GM12891 (cell line): ENCODE data around the gene CRCP.
"Not testable (repeated sequence)": the region's sequence is repeated elsewhere in the genome, so short reads cannot be mapped to it uniquely, and the experiment has no call there.

ENCODE experiments used
- SPI1 ChIP-seq: IDR thresholded peaks from 2 replicates; pipeline ENCODE4 v1.6.1; 2011; ENCODE audit warnings: low read depth, low read length, control low read depth
- TAF1 ChIP-seq: IDR thresholded peaks from 2 replicates; pipeline ENCODE4 v1.6.1; 2011; ENCODE audit warnings: low read depth, low read length, control low read depth

DNA sequence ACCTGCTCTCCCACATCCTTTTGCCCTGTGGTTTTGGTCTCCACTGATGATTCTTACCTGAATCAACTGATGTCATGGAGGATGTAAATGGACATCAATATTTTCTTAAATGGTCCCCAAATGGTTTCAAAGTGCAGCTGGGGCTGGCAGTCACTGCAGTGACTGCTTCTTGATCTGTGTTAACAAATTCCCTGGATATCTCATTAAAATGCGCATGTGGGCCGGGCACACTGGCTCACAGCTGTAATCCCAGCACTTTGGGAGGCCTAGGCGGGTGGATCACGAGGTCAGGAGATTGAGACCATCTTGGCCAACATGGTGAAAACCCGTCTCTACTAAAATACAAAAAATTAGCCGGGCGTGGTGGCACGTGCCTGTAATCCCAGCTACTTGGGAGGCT, 60.4 kb downstream of the CRCP start:
- TF ChIP-seq TAF1, SPI1: not testable (repeated sequence)
